ENCODE results near the gene CCDC85C. TPM values are rescaled to one million over a fixed set of nuclear protein-coding genes. Genes with fewer than 3 reads are reported as not detected.

The CCDC85C gene
- total RNA-seq, 4 donors from 2014 or later, result 0.88 to 56.3 (median 13.6) TPM

- no peaks in the 10 kb centered on the region for H3K27me3 ChIP-seq
- H3K4me3 ChIP-seq, result no peak overlapping the region
- H3K36me3 ChIP-seq, result no peaks in the 10 kb centered on the region
- peaks cover 0 to 3% of the 10 kb centered on the region in 2 donors for H3K4me1 ChIP-seq
- no peak overlapping the region for H3K27ac ChIP-seq
- intact Hi-C loops (cut with DNase I; ENCODE audit: low total_unique reads), result no loop called here
- TF ChIP-seq POLR2A (IDR thresholded peaks at IDR 0.05) (no peak), CTCF (IDR thresholded peaks at IDR 0.05) (no peak)
- no peak for DNase-seq
- no peaks in the 10 kb centered on the region for H3K9me3 ChIP-seq
These were observed 106.1 kb downstream of the CCDC85C start for GRCh38 chr14:99497894-99498293.

- Histone ChIP-seq H3K4me1 (peaks cover 0 to 3% of the 10 kb centered on the region in 2 donors), H3K27ac (no peak overlapping the region), H3K36me3 (no peaks in the 10 kb centered on the region), H3K9me3 (no peaks in the 10 kb centered on the region), H3K4me3 (no peak overlapping the region), H3K27me3 (no peaks in the 10 kb centered on the region)
- TF ChIP-seq CTCF (IDR thresholded peaks at IDR 0.05) (no peak), POLR2A (IDR thresholded peaks at IDR 0.05) (no peak)
- DNase-seq, result no peak
- intact Hi-C loops (cut with DNase I; ENCODE audit: low total_unique reads), result no loop called here
These were observed 106.7 kb downstream of the CCDC85C start for GRCh38 chr14:99497341-99497740.

DNA sequence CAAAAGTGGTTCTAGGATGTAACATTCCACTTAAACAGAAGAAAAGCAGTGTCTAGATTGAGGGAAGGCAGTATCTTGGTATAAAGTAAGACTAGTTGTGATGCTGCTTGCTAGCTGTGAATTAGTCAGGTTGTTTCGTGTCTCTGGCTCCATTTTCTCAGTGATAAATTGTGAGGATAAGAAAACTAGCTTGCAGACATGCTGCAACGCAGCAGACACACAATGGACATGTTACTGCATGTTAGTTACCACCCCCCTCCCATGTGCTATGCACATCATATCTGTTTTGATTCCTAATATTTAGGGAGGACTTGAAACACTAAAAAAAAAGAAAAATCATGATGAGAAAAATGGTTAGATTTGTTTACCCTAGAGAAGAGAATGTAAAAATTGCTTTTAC, 119.9 kb downstream of the CCDC85C start:
- H3K4me1 ChIP-seq, result peaks cover 6 to 7% of the 10 kb centered on the region in 2 donors
- H3K27ac ChIP-seq, result no peak overlapping the region
- no peak overlapping the region for H3K4me3 ChIP-seq
- TF ChIP-seq POLR2A (IDR thresholded peaks at IDR 0.05) (no peak), CTCF (IDR thresholded peaks at IDR 0.05) (no peak)
- intact Hi-C loops (cut with DNase I; ENCODE audit: low total_unique reads), result no loop called here
- no peaks in the 10 kb centered on the region for H3K36me3 ChIP-seq
- no peaks in the 10 kb centered on the region for H3K27me3 ChIP-seq
- DNase-seq, result no peak
- no peaks in the 10 kb centered on the region for H3K9me3 ChIP-seq

GRCh38 chr14:99481745-99482099, 122.3 kb downstream of the CCDC85C start:
- Histone ChIP-seq H3K9me3 (no peaks in the 10 kb centered on the region), H3K27ac (peak overlapping the region; percentile 91 to 94), H3K36me3 (no peaks in the 10 kb centered on the region), H3K27me3 (no peaks in the 10 kb centered on the region), H3K4me3 (peak overlapping the region; percentile 87 to 99), H3K4me1 (peaks cover 7 to 9% of the 10 kb centered on the region in 2 donors)
- no peak for DNase-seq
- TF ChIP-seq POLR2A (IDR thresholded peaks at IDR 0.05), result no peak
- TF ChIP-seq CTCF (IDR thresholded peaks at IDR 0.05), result no peak
- intact Hi-C loops (cut with DNase I; ENCODE audit: low total_unique reads), result no loop called here

- H3K27me3 ChIP-seq, result no peaks in the 10 kb centered on the region
- peak within 1 kb of the TSS; percentile 96 to 99 for H3K4me3 ChIP-seq
- H3K27ac ChIP-seq, result peak within 1 kb of the TSS; percentile 91 to 94
- H3K4me1 ChIP-seq, result peaks cover 7 to 9% of the 10 kb centered on the region in 2 donors
- no peaks in the 10 kb centered on the region for H3K36me3 ChIP-seq
- TF ChIP-seq POLR2A (IDR thresholded peaks at IDR 0.05) (peak; percentile 94 to 95), CTCF (IDR thresholded peaks at IDR 0.05) (peak in 2 of 4 experiments; percentile 1 to 14)
- intact Hi-C loops (cut with DNase I; ENCODE audit: low total_unique reads), result no loop called here
- no peaks in the 10 kb centered on the region for H3K9me3 ChIP-seq
- DNase-seq, result peak; percentile 100
These were observed 122.9 kb downstream of the CCDC85C start, which contains the start of gene CCNK for GRCh38 chr14:99480917-99481744. Gene CCNK (plus strand): TSS chr14:99481409. CDS start chr14:99492678, 11,269 bp downstream.
